ENCODE data around the gene BLVRB.

The BLVRB gene

GRCh38 chr19:40510526-40511115, 45.1 kb upstream of the BLVRB start:
- no peak for TF ChIP-seq ZFX (IDR thresholded peaks at IDR 0.05; ENCODE audit: borderline replicate concordance)
- TF ChIP-seq CTCF (IDR thresholded peaks at IDR 0.05) = no peak
- H3K27ac ChIP-seq = no peak overlapping the region

- no peak overlapping the region for H3K27ac ChIP-seq
- TF ChIP-seq CTCF (IDR thresholded peaks at IDR 0.05) = no peak
Observed at GRCh38 chr19:40508739-40509260, 43.3 kb upstream of the BLVRB start.

- no peak for TF ChIP-seq ZFX (IDR thresholded peaks at IDR 0.05; ENCODE audit: borderline replicate concordance)
- TF ChIP-seq CTCF (IDR thresholded peaks at IDR 0.05) = no peak
- H3K27ac ChIP-seq = no peak overlapping the region
Observed at GRCh38 chr19:40507892-40508291, 42.3 kb upstream of the BLVRB start.

GRCh38 chr19:40506099-40506498, 40.6 kb upstream of the BLVRB start:
- no peak for TF ChIP-seq ZFX (IDR thresholded peaks at IDR 0.05; ENCODE audit: borderline replicate concordance)
- TF ChIP-seq CTCF (IDR thresholded peaks at IDR 0.05) = no peak
- H3K27ac ChIP-seq = no peak overlapping the region

- no peak overlapping the region for H3K27ac ChIP-seq
- no peak for TF ChIP-seq CTCF (IDR thresholded peaks at IDR 0.05)
- TF ChIP-seq ZFX (IDR thresholded peaks at IDR 0.05; ENCODE audit: borderline replicate concordance) = no peak
Observed at GRCh38 chr19:40503320-40503695, 37.8 kb upstream of the BLVRB start.

GRCh38 chr19:40502647-40503319, 37.2 kb upstream of the BLVRB start:
- TF ChIP-seq CTCF (IDR thresholded peaks at IDR 0.05) (0 out of 2 replicates have a peak, but pooled peaks have one; percentile 8), ZFX (IDR thresholded peaks at IDR 0.05; ENCODE audit: borderline replicate concordance) (no peak)
- no peak overlapping the region for H3K27ac ChIP-seq

GRCh38 chr19:40502081-40502480, 36.5 kb upstream of the BLVRB start:
- no peak overlapping the region for H3K27ac ChIP-seq
- TF ChIP-seq CTCF (IDR thresholded peaks at IDR 0.05) (no peak), ZFX (IDR thresholded peaks at IDR 0.05; ENCODE audit: borderline replicate concordance) (no peak)

All from 22Rv1 (cell line).